Hindlimb muscle (tissue), 1 donor: ENCODE results near the gene TEPSIN. TPM values are rescaled to one million over a fixed set of nuclear protein-coding genes. Genes with fewer than 3 reads are reported as not detected.

Source experiments
- DNase-seq: peaks from one replicate; pipeline ENCODE4 v3.0.0-alpha.2; 2013
- polyA plus RNA-seq: library from polyadenylated mRNA; unstranded; fragments of 120-200 nt; gene quantifications from one replicate; pipeline ENCODE4 v1.2.1, GENCODE V29; 2013; ENCODE audit not compliant: insufficient read length

The TEPSIN gene
- polyA plus RNA-seq, 1 donor, result 17.8 TPM

GRCh38 chr17:81181811-81182185 is 57.1 kb downstream of the TEPSIN start:
- DNase-seq, result no peak

DNA sequence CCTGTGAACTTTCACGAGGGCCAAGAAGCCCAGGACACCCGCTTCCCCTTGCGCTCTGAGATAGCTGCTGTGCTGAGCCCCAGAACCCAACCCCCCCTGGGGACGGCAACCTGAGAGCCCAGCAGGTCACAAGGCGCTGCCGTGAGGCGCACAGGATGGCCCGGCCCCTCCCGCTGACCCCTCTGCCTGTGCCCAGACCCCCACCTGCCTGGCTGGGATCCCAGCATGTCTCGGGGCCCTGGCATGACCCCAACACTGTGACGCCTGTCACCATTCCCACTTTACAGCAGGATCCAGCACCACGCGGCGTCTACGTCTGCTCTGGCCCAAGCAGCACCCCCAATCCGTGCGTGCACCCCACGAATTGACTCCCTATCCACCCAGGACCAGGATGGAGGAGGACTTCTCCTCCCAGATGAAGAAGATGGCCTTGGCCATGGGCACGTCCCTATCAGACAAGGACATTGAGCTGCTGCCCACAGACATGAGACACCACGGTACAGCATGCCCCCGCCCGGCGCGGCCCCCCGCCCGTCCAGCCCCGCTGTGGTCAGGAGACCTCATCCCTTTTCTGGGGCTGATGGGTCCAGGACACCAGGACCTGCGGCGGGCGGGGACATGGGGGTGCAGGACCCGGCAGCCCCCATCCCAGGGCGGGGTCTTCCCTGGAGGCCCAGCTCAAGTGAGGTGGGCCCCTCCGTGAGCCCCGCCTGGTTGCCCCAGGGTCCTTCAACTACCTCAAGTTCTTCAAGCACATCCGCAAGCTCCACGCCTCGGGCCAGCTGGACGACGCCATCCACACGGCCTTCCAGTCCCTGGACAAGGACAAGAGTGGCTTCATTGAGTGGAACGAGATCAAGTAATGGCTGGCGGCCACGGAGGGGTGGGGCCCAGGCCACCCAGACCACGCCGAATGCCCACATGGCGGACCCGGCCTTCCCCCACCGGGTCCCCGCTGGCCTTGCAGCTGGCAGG is 57.7 kb downstream of the TEPSIN start:
- no peak for DNase-seq

DNA sequence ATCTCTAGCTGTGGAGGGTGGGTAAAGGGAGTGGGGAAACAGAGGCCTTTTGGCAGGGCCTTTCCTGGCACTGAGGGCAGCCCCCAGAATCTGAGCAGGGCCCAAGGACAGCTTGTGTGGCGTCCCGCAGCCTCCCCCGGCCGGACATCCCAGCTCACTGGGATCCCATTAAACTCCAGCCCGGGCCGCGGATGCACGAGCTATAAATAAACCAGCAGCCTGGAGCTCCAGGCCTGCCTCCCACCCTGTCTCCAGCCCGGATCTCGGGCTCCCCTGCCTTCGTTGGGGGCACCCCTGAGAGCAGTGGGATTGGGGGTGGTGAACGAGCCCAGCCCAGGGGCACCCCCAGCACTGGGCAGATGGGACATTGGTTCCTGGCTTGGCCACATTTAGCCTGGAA is 59.0 kb downstream of the TEPSIN start:
- DNase-seq, result no peak

- DNase-seq, result no peak
These were observed 59.6 kb downstream of the TEPSIN start for GRCh38 chr17:81179220-81179619.

Other genes with a start within 250 kb of the TEPSIN start
- 25.4 TPM for gene CHMP6, start 247.2 kb downstream of the TEPSIN start, polyA plus RNA-seq
- gene BAIAP2, start 203.9 kb downstream of the TEPSIN start, polyA plus RNA-seq, result 18.9 TPM
- gene PVALEF, start 73.5 kb downstream of the TEPSIN start, polyA plus RNA-seq, result 3.0 TPM
- gene AATK, start 72.8 kb downstream of the TEPSIN start, polyA plus RNA-seq, result 11.3 TPM
- 15.4 TPM for gene CEP131, start 16.1 kb downstream of the TEPSIN start, polyA plus RNA-seq
- gene NDUFAF8, start 263 bp upstream of the TEPSIN start, polyA plus RNA-seq, result 48.8 TPM
- gene SLC38A10, start 56.3 kb upstream of the TEPSIN start, polyA plus RNA-seq, result 53.2 TPM
- gene BAHCC1, start 156.4 kb upstream of the TEPSIN start, polyA plus RNA-seq, result 17.9 TPM